Thyroid gland (tissue), 4 donors: ENCODE data around the gene STOML2. TPM values are rescaled to one million over a fixed set of nuclear protein-coding genes. Genes with fewer than 3 reads are reported as not detected.

Experiments used
- DNase-seq, 2 donors: peaks; one replicate each; pipeline ENCODE4 v3.0.0-alpha.2; 2019
- H3K27ac ChIP-seq, 3 donors: fragments of 200-600 bp; sonication (generic); 1 replicate in 2 of 3; 2 replicates in 1 of 3; pipeline ENCODE4 v1.5.1; 2016 to 2019; ENCODE audit warnings: mild to moderate bottlenecking in 1 of 3, moderate library complexity in 1 of 3
- H3K27me3 ChIP-seq: fragments of 200-600 bp; sonication (generic); one replicate; pipeline ENCODE4 v1.5.1; 2019
- H3K36me3 ChIP-seq, 2 donors: fragments of 200-600 bp; sonication (generic); one replicate each; pipeline ENCODE4 v1.5.1; 2016 to 2019
- H3K4me1 ChIP-seq, 2 donors: fragments of 200-600 bp; sonication (generic); one replicate each; pipeline ENCODE4 v1.5.1; 2017 to 2019
- H3K4me3 ChIP-seq, 3 donors: fragments of 200-600 bp; sonication (generic); replicated peaks in 1 of 3; 1 replicate in 2 of 3; 2 replicates in 1 of 3; pipeline ENCODE4 v1.5.1; 2016; ENCODE audit warnings: mild to moderate bottlenecking in 1 of 3
- H3K9me3 ChIP-seq: fragments of 200-600 bp; sonication (generic); one replicate; pipeline ENCODE4 v1.5.1; 2017
- POLR2A ChIP-seq, 2 donors: fragments of 450-650 bp; IDR thresholded peaks; one replicate each; pipeline ENCODE4 v1.6.1; 2017; ENCODE audit warnings: antibody characterized with exemption in 2 of 2, mild to moderate bottlenecking in 2 of 2, moderate library complexity in 1 of 2
- WGBS, 2 donors: methylation state at CpG; one replicate each; pipeline ENCODE4 v1.1.5; 2017; 5-methylcytosine and 5-hydroxymethylcytosine counted together
- intact Hi-C: fragments of 100-400 bp; cut with DNase I; formaldehyde crosslinking; loops from one replicate; pipeline ENCODE4 v1.15.1; 2023
- total RNA-seq, 4 donors: library from RNA; depleted of rRNA; stranded (reverse); fragments of >200 nt; gene quantifications; one replicate each; pipeline ENCODE4 v1.2.3, GENCODE V29; 2016
- TF ChIP-seq, protein P1 (sequence below), 6 experiments: fragments of 200-600 bp in 3 of 6; fragments of 450-650 bp in 3 of 6; sonication (generic) in 3 of 6; IDR thresholded peaks; one replicate each; pipeline ENCODE4 v1.5.1; 2016 to 2019; ENCODE audit warnings: antibody characterized with exemption in 6 of 6, mild to moderate bottlenecking in 2 of 6, inconsistent platforms in 1 of 6, moderate library complexity in 1 of 6

Gene STOML2
- total RNA-seq, 4 donors from 2014 or later, result 72.5 to 130 (median 99.8) TPM

DNA sequence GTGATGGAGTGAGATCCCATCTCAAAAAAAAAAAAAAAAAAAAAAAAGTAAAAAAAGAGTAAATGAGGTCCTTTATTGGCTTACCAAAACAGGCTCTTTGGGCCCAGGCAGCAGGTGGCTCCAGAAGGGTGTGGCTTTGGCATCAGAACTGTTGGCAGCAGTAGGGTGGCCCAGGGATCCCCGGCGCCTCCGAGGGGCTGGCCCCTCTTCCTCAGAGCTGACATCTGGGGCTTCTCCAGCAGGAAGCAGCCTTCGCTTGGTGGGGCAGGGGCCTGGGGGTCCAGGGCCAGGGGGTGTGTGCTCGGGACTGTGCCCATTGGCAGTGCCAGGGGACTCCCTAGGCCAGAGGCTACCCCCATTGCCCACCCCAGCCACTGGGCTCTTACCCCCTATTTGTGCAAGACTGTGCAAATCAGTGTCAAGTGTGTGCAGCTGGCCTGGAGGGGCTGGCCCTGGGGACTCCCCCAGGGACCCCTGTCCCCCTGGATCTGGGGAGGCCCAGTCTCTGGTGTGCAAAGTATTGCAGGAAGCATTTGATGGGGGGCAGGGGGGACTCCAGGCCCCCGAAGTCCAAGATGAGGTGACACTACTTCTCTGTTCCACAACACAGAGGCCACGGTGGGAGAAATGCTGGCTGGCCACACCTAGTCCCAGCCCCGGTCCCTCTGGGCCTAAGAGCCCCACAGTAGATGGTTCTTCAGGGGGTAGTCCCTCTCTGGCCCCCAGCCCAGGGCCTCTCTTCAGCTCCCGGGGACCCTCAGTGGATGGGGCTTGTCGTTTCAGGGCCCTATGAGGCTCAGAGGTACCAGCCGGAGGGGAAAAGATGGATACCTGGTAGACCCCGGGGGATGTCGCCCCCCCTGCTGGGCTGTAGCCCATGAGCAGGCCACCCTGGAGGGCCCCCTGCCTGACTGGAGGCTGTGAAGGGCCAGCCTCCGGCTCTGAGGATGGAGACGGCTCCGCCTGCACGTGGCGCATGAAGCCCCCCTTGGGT, 4.7 kb upstream of the STOML2 start:
- H3K27me3 ChIP-seq, result no peaks in the 10 kb centered on the region
- no peak overlapping the region for H3K4me3 ChIP-seq
- H3K36me3 ChIP-seq, result peaks cover 35 to 39% of the 10 kb centered on the region in 2 donors
- TF ChIP-seq POLR2A (IDR thresholded peaks at IDR 0.05), result no peak
- TF ChIP-seq, protein P1, sequence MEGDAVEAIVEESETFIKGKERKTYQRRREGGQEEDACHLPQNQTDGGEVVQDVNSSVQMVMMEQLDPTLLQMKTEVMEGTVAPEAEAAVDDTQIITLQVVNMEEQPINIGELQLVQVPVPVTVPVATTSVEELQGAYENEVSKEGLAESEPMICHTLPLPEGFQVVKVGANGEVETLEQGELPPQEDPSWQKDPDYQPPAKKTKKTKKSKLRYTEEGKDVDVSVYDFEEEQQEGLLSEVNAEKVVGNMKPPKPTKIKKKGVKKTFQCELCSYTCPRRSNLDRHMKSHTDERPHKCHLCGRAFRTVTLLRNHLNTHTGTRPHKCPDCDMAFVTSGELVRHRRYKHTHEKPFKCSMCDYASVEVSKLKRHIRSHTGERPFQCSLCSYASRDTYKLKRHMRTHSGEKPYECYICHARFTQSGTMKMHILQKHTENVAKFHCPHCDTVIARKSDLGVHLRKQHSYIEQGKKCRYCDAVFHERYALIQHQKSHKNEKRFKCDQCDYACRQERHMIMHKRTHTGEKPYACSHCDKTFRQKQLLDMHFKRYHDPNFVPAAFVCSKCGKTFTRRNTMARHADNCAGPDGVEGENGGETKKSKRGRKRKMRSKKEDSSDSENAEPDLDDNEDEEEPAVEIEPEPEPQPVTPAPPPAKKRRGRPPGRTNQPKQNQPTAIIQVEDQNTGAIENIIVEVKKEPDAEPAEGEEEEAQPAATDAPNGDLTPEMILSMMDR (IDR thresholded peaks at IDR 0.05), result no peak
- no peak for DNase-seq
- no peaks in the 10 kb centered on the region for H3K9me3 ChIP-seq
- peaks cover 24 to 26% of the 10 kb centered on the region in 2 donors for H3K4me1 ChIP-seq
- WGBS, 2 donors, result 82 to 87% methylated on average over 14 to 15 of the region's 18 CpGs
- intact Hi-C loops, result no loop called here
- H3K27ac ChIP-seq, result no peak overlapping the region

DNA sequence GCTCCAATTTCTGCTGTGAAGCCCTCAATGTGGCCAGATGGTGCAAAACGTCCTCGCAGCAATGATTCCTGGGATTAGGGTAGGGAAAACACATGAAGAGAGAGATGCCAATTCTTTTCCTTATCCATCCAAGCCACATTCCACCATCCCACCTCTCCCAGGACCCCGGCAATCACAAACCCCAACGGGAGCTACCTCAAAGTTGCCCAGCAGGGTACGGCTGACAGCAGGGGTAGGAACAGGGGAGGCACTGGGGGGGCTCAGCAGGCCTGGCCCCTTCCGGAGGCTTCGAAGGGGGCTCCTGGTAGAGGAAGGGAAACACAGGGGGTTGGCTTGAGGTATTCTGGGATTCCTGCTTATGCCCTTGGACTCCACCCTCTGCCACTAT, 3.4 kb upstream of the STOML2 start:
- Histone ChIP-seq H3K9me3 (no peaks in the 10 kb centered on the region), H3K4me1 (peaks cover 25 to 26% of the 10 kb centered on the region in 2 donors), H3K4me3 (no peak overlapping the region), H3K27ac (no peak overlapping the region), H3K27me3 (no peaks in the 10 kb centered on the region), H3K36me3 (peaks cover 35 to 39% of the 10 kb centered on the region in 2 donors)
- 90 to 94% methylated on average over 7 of the region's 7 CpGs for WGBS, 2 donors
- DNase-seq, result no peak
- intact Hi-C loops, result no loop called here
- no peak for TF ChIP-seq POLR2A (IDR thresholded peaks at IDR 0.05)
- TF ChIP-seq, protein P1 (IDR thresholded peaks at IDR 0.05), result no peak

DNA sequence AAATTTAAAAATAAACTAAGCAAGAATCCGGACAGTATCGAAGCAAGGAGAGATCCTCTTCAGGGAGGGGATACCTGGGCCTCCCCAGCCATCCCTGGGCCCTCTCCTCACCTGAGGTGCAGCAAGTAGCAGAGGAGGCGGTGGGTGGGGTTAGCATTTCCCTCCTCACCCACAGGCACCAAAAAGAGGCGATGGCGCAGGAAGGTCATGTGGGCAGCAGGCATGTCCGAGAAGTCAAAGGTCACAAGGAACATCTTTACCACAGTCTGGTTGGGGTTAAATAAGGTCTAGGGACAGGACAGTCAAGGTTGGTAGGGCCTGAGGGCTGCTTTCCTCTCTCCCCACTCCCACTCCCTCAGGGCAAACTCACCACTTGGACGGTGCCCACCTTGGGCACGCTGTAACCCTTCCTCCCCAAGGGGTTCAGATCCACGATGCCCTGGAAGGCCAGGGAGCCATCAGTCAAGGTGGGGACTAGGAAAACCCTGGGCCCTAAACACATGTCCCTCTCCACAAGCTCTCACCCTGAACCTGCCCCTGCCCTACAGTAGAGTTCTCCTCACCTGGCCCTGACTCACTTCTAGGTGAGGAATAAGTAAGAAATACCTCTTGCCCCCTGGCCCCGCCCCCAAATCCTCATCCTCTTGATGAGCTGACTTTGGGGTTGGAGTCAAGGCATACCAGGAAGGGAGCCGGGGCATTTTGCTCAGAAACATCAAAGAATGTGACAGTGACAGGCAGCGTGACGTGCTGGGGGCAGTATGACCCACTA, 2.8 kb upstream of the STOML2 start:
- TF ChIP-seq, protein P1 (IDR thresholded peaks at IDR 0.05), result no peak
- TF ChIP-seq POLR2A (IDR thresholded peaks at IDR 0.05), result no peak
- H3K4me3 ChIP-seq, result no peak overlapping the region
- H3K9me3 ChIP-seq, result no peaks in the 10 kb centered on the region
- no peak overlapping the region for H3K27ac ChIP-seq
- peaks cover 21 to 24% of the 10 kb centered on the region in 2 donors for H3K4me1 ChIP-seq
- 91 to 97% methylated on average over 13 of the region's 13 CpGs for WGBS, 2 donors
- DNase-seq, result no peak
- intact Hi-C loops, result no loop called here
- H3K27me3 ChIP-seq, result no peaks in the 10 kb centered on the region
- peaks cover 37 to 39% of the 10 kb centered on the region in 2 donors for H3K36me3 ChIP-seq

DNA sequence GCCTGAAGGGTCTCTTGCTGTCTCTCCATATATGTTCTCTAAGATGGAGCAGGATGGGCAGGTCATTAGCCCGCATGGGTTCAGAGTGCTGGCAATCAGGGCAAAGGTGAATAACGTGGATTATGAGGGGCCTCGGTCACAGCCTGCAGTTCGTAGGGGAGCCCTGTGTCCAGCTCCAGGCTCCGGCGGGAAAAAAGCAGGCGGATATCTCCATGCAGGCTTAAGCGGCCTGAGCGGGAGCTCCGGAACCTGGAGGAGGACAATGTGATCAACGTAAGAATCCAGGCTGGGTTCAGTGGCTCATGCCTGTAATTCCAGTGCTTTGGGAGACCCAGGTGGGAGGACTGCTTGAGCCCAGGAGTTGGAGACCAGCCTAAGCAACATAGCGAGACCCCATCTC, 2.2 kb upstream of the STOML2 start:
- no peak overlapping the region for H3K27ac ChIP-seq
- WGBS, 2 donors, result 88 to 92% methylated on average over 12 of the region's 12 CpGs
- H3K4me3 ChIP-seq, result no peak overlapping the region
- no peaks in the 10 kb centered on the region for H3K9me3 ChIP-seq
- DNase-seq, result no peak
- H3K4me1 ChIP-seq, result peaks cover 14 to 18% of the 10 kb centered on the region in 2 donors
- TF ChIP-seq, protein P1 (IDR thresholded peaks at IDR 0.05), result no peak
- no peak for TF ChIP-seq POLR2A (IDR thresholded peaks at IDR 0.05)
- no peaks in the 10 kb centered on the region for H3K27me3 ChIP-seq
- H3K36me3 ChIP-seq, result peaks cover 40 to 43% of the 10 kb centered on the region in 2 donors
- intact Hi-C loops, result no loop called here
